Pancreas (tissue), 10 donors: Measurements from ENCODE around the gene TCF7. TPM values are rescaled to one million over a fixed set of nuclear protein-coding genes. Genes with fewer than 3 reads are reported as not detected.
A peak's percentile ranks its signal among the peaks of the same experiment; 100 is the strongest.

Experiments
- ATAC-seq, 4 donors: fragments of 200-7000 bp; cut with Tn5 transposase; one replicate each; pipeline versions ENCODE4 v1.8.0 to v1.9.1; 2020; ENCODE audit warnings: mild to moderate bottlenecking in 4 of 4, moderate library complexity in 4 of 4
- DNase-seq, 6 donors: peaks; one replicate each; pipeline ENCODE4 v3.0.0-alpha.2; 2020
- FAIRE-seq: peaks from 2 replicates; lab custom pipeline; 2012; peaks lifted over from hg19 to GRCh38; lab: Jason Lieb, UNC
- H3K27ac ChIP-seq, 4 donors: fragments of 200-600 bp; sonication (generic); 1 replicate in 3 of 4; 2 replicates in 1 of 4; pipeline versions ENCODE4 v1.5.0 to v1.8.0; 2020
- H3K27me3 ChIP-seq, 4 donors: fragments of 200-600 bp; one replicate each; pipeline ENCODE4 v1.8.0; 2021
- H3K36me3 ChIP-seq, 3 donors: fragments of 200-600 bp; sonication (generic) in 1 of 3; one replicate each; pipeline versions ENCODE4 v1.5.0 to v1.8.0; 2020 to 2021
- H3K4me1 ChIP-seq, 3 donors: fragments of 200-600 bp; one replicate each; pipeline ENCODE4 v1.8.0; 2021
- H3K4me3 ChIP-seq, 4 donors: fragments of 200-600 bp; sonication (generic) in 2 of 4; one replicate each; pipeline versions ENCODE4 v1.5.0 to v1.8.0; 2020 to 2021
- H3K9me3 ChIP-seq, 4 donors: fragments of 200-600 bp; one replicate each; pipeline ENCODE4 v1.8.0; 2021
- WGBS, 2 donors: extraction: QIAGEN DNeasy Blood & Tissue Kit; methylation state at CpG; one replicate each; pipeline ENCODE4 v1.1.7; 2013; 5-methylcytosine and 5-hydroxymethylcytosine counted together
- intact Hi-C, 3 donors: fragments of 100-400 bp; cut with DNase I; formaldehyde crosslinking; loops; one replicate each; pipeline versions ENCODE4 v1.11.1 to v1.14.2; 2022
- polyA plus RNA-seq, 2 donors: library from polyadenylated mRNA; stranded (reverse); fragments of 200-250 nt; gene quantifications; one replicate each; pipeline ENCODE4 v1.2.3, GENCODE V29; 2013
- total RNA-seq, 6 donors: library from RNA; stranded (reverse); fragmentation: NEBNext Ultra II Directional in 4 of 6; extraction: Animal tissue kit (Norgen Biotek cat#: 25700) in 4 of 6; gene quantifications; one replicate each; pipeline versions ENCODE4 v1.2.1 to v1.2.4, GENCODE V29; 2021 to 2023
- TF ChIP-seq, protein P1 (sequence below), 4 donors: fragments of 200-600 bp; sonication (generic) in 3 of 4; IDR thresholded peaks; one replicate each; pipeline versions ENCODE4 v1.5.0 to v1.8.0; 2021; ENCODE audit warnings: antibody characterized with exemption in 4 of 4
- donor health status: healthy with polysubstance abuse.
- donor health status: DM: no; HTN: no; CAD: no; lungs with moderate emphysema.
- donor health status: DM: no; HTN: no; CAD: no.
- donor health status: control.
- donor health status: control.
- donor health status: Bipolar disorder and iron deficiency.
- donor health status: DM: yes; HTN: yes; CAD: no.
- donor health status: DM: no; HTN: no; CAD: no.
- donor health status: DM: no; HTN: no; CAD: no.
- donor health status: DM: yes; HTN: yes; CAD: no.

Gene TCF7
- total and polyA plus RNA-seq, 8 donors: 1.9 to 13.1 (median 6.9) TPM

DNA sequence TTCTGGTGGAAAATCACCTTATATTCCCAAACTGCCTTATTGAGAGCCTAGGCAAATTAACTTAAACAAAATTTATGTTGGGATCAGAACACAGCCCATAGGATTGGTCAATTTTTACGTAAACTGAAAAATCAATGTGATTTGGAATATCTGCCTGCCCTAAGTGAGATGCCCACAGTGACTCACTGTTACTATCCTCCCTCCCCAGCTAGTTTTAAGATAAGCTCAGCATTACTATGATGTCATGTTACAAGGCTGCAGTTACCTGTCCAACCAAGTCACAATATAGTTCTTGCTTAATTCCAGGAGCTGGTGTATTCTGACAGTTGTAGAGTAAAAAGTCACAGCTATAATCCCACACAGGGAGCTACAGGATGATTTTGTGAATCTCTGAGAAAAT is 39.2 kb downstream of the TCF7 start:
- FAIRE-seq (no peak), DNase-seq (no peak), ATAC-seq (peak; percentile 34 to 69 (median 38))
- Histone ChIP-seq H3K9me3 (no peaks in the 10 kb centered on the region), H3K27me3 (no peaks in the 10 kb centered on the region), H3K4me3 (no peak overlapping the region), H3K4me1 (peaks cover 0 to 17% (median 8%) of the 10 kb centered on the region in 3 donors), H3K36me3 (peaks cover 0 to 51% (median 16%) of the 10 kb centered on the region in 3 donors), H3K27ac (peak overlapping the region in 1 of 4 donors; percentile 23)
- TF ChIP-seq, protein P1, sequence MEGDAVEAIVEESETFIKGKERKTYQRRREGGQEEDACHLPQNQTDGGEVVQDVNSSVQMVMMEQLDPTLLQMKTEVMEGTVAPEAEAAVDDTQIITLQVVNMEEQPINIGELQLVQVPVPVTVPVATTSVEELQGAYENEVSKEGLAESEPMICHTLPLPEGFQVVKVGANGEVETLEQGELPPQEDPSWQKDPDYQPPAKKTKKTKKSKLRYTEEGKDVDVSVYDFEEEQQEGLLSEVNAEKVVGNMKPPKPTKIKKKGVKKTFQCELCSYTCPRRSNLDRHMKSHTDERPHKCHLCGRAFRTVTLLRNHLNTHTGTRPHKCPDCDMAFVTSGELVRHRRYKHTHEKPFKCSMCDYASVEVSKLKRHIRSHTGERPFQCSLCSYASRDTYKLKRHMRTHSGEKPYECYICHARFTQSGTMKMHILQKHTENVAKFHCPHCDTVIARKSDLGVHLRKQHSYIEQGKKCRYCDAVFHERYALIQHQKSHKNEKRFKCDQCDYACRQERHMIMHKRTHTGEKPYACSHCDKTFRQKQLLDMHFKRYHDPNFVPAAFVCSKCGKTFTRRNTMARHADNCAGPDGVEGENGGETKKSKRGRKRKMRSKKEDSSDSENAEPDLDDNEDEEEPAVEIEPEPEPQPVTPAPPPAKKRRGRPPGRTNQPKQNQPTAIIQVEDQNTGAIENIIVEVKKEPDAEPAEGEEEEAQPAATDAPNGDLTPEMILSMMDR (IDR thresholded peaks at IDR 0.05): no peak
- 85 to 92% methylated on average over 1 of the region's 1 CpG for WGBS, 2 donors
- intact Hi-C loops: no loop called here

- ATAC-seq (no peak), DNase-seq (no peak)
- intact Hi-C loops: no loop called here
Observed at GRCh38 chr5:134161513-134162395, 47.3 kb downstream of the TCF7 start.

GRCh38 chr5:134162592-134162991 is 48.1 kb downstream of the TCF7 start:
- Histone ChIP-seq H3K36me3 (peaks cover 0 to 66% (median 35%) of the 10 kb centered on the region in 3 donors), H3K27me3 (no peaks in the 10 kb centered on the region), H3K4me3 (no peak overlapping the region), H3K27ac (no peak overlapping the region), H3K9me3 (no peaks in the 10 kb centered on the region), H3K4me1 (no peaks in the 10 kb centered on the region)
- intact Hi-C loops: no loop called here
- TF ChIP-seq, protein P1 (IDR thresholded peaks at IDR 0.05): no peak
- FAIRE-seq (no peak), DNase-seq (no peak), ATAC-seq (no peak)
- 93 to 95% methylated on average over 5 of the region's 5 CpGs for WGBS, 2 donors

More at GRCh38 chr5:134161513-134162395, 47.3 kb downstream of the TCF7 start:
- H3K9me3 ChIP-seq: no peaks in the 10 kb centered on the region
- WGBS, 2 donors: 90 to 97% methylated on average over 6 of the region's 6 CpGs
- H3K4me1 ChIP-seq: no peaks in the 10 kb centered on the region
- H3K27ac ChIP-seq: no peak overlapping the region
- no peaks in the 10 kb centered on the region for H3K27me3 ChIP-seq
- H3K4me3 ChIP-seq: no peak overlapping the region
- peaks cover 0 to 68% (median 32%) of the 10 kb centered on the region in 3 donors for H3K36me3 ChIP-seq
- FAIRE-seq: no peak
- TF ChIP-seq, protein P1 (IDR thresholded peaks at IDR 0.05): no peak

GRCh38 chr5:134171972-134172371 is 57.5 kb downstream of the TCF7 start:
- Histone ChIP-seq H3K4me1 (peaks cover 8 to 22% (median 14%) of the 10 kb centered on the region in 3 donors), H3K36me3 (peaks cover 0 to 41% (median 10%) of the 10 kb centered on the region in 3 donors), H3K27me3 (no peaks in the 10 kb centered on the region), H3K4me3 (no peak overlapping the region), H3K27ac (no peak overlapping the region), H3K9me3 (no peaks in the 10 kb centered on the region)
- TF ChIP-seq, protein P1 (IDR thresholded peaks at IDR 0.05): no peak
- FAIRE-seq (no peak), DNase-seq (no peak), ATAC-seq (no peak)
- WGBS, 2 donors: 76% methylated on average over 4 of the region's 4 CpGs
- intact Hi-C loops: no loop called here
